HG02943 (cell line): Measurements from ENCODE around the gene DHDH.

Experiments used
- ATAC-seq: cut with Tn5 transposase; IDR thresholded peaks from one replicate; pipeline ENCODE4 v1.9.1; 2021; ENCODE audit warnings: mild to moderate bottlenecking, low read depth, moderate library complexity; ENCODE audit not compliant: unreplicated experiment

The DHDH gene

GRCh38 chr19:48965040-48965805 lies 31.7 kb downstream of the DHDH start, which contains the start of gene FTL:
Gene FTL, plus strand, starts transcription at chr19:48965309. Its CDS starts 199 bp downstream, at chr19:48965508.
- ATAC-seq, result peak; percentile 55

- peak; percentile 11 for ATAC-seq
These were observed 32.5 kb downstream of the DHDH start for GRCh38 chr19:48965806-48966540.

- ATAC-seq, result no peak
These were observed 33.2 kb downstream of the DHDH start for GRCh38 chr19:48966541-48967345.

GRCh38 chr19:48967346-48968178 lies 34.1 kb downstream of the DHDH start:
- no peak for ATAC-seq

GRCh38 chr19:48968179-48968661 lies 34.7 kb downstream of the DHDH start:
- ATAC-seq, result no peak

GRCh38 chr19:48968813-48969218 lies 35.3 kb downstream of the DHDH start:
- no peak for ATAC-seq

GRCh38 chr19:48969276-48970138 lies 36.0 kb downstream of the DHDH start:
- ATAC-seq, result no peak

- ATAC-seq, result no peak
These were observed 36.8 kb downstream of the DHDH start for GRCh38 chr19:48970139-48970766.

GRCh38 chr19:48970923-48971395 lies 37.5 kb downstream of the DHDH start:
- peak; percentile 47 for ATAC-seq

- no peak for ATAC-seq
These were observed 42.7 kb downstream of the DHDH start for GRCh38 chr19:48975947-48976847.

- no peak for ATAC-seq
These were observed 43.6 kb downstream of the DHDH start for GRCh38 chr19:48977061-48977460.

GRCh38 chr19:48982280-48982679 lies 48.8 kb downstream of the DHDH start:
- ATAC-seq, result no peak

GRCh38 chr19:48985711-48986110 lies 52.2 kb downstream of the DHDH start:
- no peak for ATAC-seq

- no peak for ATAC-seq
These were observed 52.7 kb downstream of the DHDH start for GRCh38 chr19:48986211-48986610.

- no peak for ATAC-seq
These were observed 53.8 kb downstream of the DHDH start for GRCh38 chr19:48987323-48987722.

GRCh38 chr19:48988286-48988685 lies 54.8 kb downstream of the DHDH start:
- no peak for ATAC-seq

GRCh38 chr19:48988860-48989259 lies 55.4 kb downstream of the DHDH start:
- ATAC-seq, result no peak
